H1 (cell line): ENCODE data around the gene DPYD. TPM values are rescaled to one million over a fixed set of nuclear protein-coding genes. Genes with fewer than 3 reads are reported as not detected.

Experiments used
- CTCF ChIA-PET: fragments of 300-600 bp; sonication (Branson Sonifier 250); formaldehyde crosslinking; loops from one replicate; lab custom pipeline; 2021; ENCODE audit not compliant: partially characterized antibody; lab: Charles Lee
- POLR2A ChIA-PET: fragments of 300-600 bp; sonication (Branson Sonifier 250); formaldehyde crosslinking; loops from one replicate; lab custom pipeline; 2021; ENCODE audit warnings: inconsistent platforms; ENCODE audit not compliant: partially characterized antibody; lab: Charles Lee
- DNase-seq, 2 experiments: peaks; one replicate each; pipeline versions ENCODE4 v3.0.0 to v3.0.0-alpha.2; 2010 to 2022; ENCODE audit warnings: low spot score in 2 of 2, low read depth in 1 of 2, mixed read lengths in 1 of 2
- FAIRE-seq: peaks from 2 replicates; lab custom pipeline; 2011; peaks lifted over from hg19 to GRCh38; lab: Jason Lieb, UNC
- H2AFZ ChIP-seq: 2 replicates; pipeline ENCODE4 v1.8.1; 2012; ENCODE audit warnings: low read length, inconsistent platforms
- H2AK5ac ChIP-seq: 2 replicates; pipeline ENCODE4 v1.6.1; 2013; ENCODE audit warnings: low read depth, low read length
- H2BK120ac ChIP-seq: replicated peaks from 2 replicates; pipeline ENCODE3; 2013; ENCODE audit warnings: low read depth, low read length, inconsistent platforms
- H2BK12ac ChIP-seq: 2 replicates; pipeline ENCODE4 v1.6.1; 2013; ENCODE audit warnings: low read depth, low read length
- H2BK15ac ChIP-seq: 2 replicates; pipeline ENCODE4 v1.6.1; 2013; ENCODE audit warnings: low read length
- H2BK20ac ChIP-seq: 2 replicates; pipeline ENCODE4 v1.6.1; 2013; ENCODE audit warnings: low read length
- H2BK5ac ChIP-seq: 2 replicates; pipeline ENCODE4 v1.6.1; 2013; ENCODE audit warnings: low read depth, low read length
- H3K14ac ChIP-seq: 2 replicates; pipeline ENCODE4 v1.6.1; 2013; ENCODE audit warnings: inconsistent platforms; ENCODE audit not compliant: insufficient read length
- H3K18ac ChIP-seq: 2 replicates; pipeline ENCODE4 v1.6.1; 2013; ENCODE audit warnings: low read length; ENCODE audit errors: extremely low read depth
- H3K23ac ChIP-seq: 2 replicates; pipeline ENCODE4 v1.6.1; 2013; ENCODE audit warnings: inconsistent platforms; ENCODE audit not compliant: insufficient read length
- H3K23me2 ChIP-seq: 2 replicates; pipeline ENCODE4 v1.6.1; 2013; ENCODE audit warnings: low read depth, low read length
- H3K27ac ChIP-seq: 2 replicates; pipeline ENCODE4 v1.6.1; 2011; ENCODE audit warnings: low read depth, low read length, inconsistent platforms
- H3K27me3 ChIP-seq, 4 experiments: replicated peaks in 1 of 4; 1 replicate in 1 of 4; 2 replicates in 3 of 4; pipeline versions ENCODE4 v1.6.1 to v1.8.1; 2011 to 2013; ENCODE audit warnings: low read length in 3 of 4, mild to moderate bottlenecking in 3 of 4, inconsistent platforms in 2 of 4, mixed read lengths in 2 of 4, moderate library complexity in 1 of 4; ENCODE audit not compliant: control insufficient read depth in 3 of 4, insufficient read depth in 3 of 4; ENCODE audit errors: extremely low read depth in 1 of 4
- H3K36me3 ChIP-seq, 4 experiments: 2 replicates each; pipeline versions ENCODE4 v1.6.1 to v1.8.1; 2011 to 2013; ENCODE audit warnings: mild to moderate bottlenecking in 4 of 4, low read length in 3 of 4, moderate library complexity in 2 of 4, control low read depth in 1 of 4, inconsistent platforms in 1 of 4; ENCODE audit not compliant: insufficient read depth in 4 of 4, control insufficient read depth in 2 of 4
- H3K4ac ChIP-seq: replicated peaks from 2 replicates; pipeline ENCODE3; 2013; ENCODE audit warnings: low read length, low read depth, mixed read lengths, inconsistent platforms; ENCODE audit not compliant: insufficient read length
- H3K4me1 ChIP-seq, 4 experiments: replicated peaks in 1 of 4; 1 replicate in 1 of 4; 2 replicates in 3 of 4; pipeline versions ENCODE4 v1.6.1 to v1.8.1; 2011 to 2013; ENCODE audit warnings: low read length in 3 of 4, inconsistent platforms in 2 of 4, mixed read lengths in 1 of 4; ENCODE audit not compliant: insufficient read depth in 4 of 4, control insufficient read depth in 3 of 4
- H3K4me2 ChIP-seq, 2 experiments: 2 replicates each; pipeline versions ENCODE4 v1.6.1 to v1.8.1; 2011 to 2013; ENCODE audit warnings: low read depth in 2 of 2, low read length in 2 of 2, control low read depth in 1 of 2, inconsistent platforms in 1 of 2, mild to moderate bottlenecking in 1 of 2; ENCODE audit not compliant: insufficient read depth in 1 of 2
- H3K4me3 ChIP-seq, 4 experiments: fragments of 200-600, 300-600 bp in 1 of 4; sonication (generic), shearing (Covaris generic), sonication (Bioruptor Twin) in 1 of 4; 2 replicates each; pipeline versions ENCODE4 v1.5.1 to v1.8.1; 2011 to 2016; ENCODE audit warnings: low read length in 4 of 4, low read depth in 3 of 4, control low read depth in 2 of 4, inconsistent platforms in 2 of 4, mild to moderate bottlenecking in 2 of 4, mixed read lengths in 1 of 4, moderate library complexity in 1 of 4; ENCODE audit not compliant: insufficient read depth in 2 of 4; ENCODE audit errors: extremely low read depth in 1 of 4
- H3K56ac ChIP-seq: replicated peaks from 2 replicates; pipeline ENCODE3; 2013; ENCODE audit warnings: low read depth, mild to moderate bottlenecking, mixed read lengths, low read length, inconsistent platforms; ENCODE audit not compliant: insufficient read length
- H3K79me1 ChIP-seq: 2 replicates; pipeline ENCODE4 v1.6.1; 2013; ENCODE audit warnings: low read depth, low read length, control low read depth
- H3K79me2 ChIP-seq, 2 experiments: 2 replicates each; pipeline versions ENCODE4 v1.6.1 to v1.8.1; 2012 to 2013; ENCODE audit warnings: low read length in 2 of 2, mild to moderate bottlenecking in 2 of 2, inconsistent platforms in 1 of 2; ENCODE audit not compliant: insufficient read depth in 2 of 2, control insufficient read depth in 1 of 2
- H3K9ac ChIP-seq, 4 experiments: replicated peaks in 1 of 4; 1 replicate in 1 of 4; 2 replicates in 3 of 4; pipeline versions ENCODE4 v1.6.1 to v1.8.1; 2011 to 2013; ENCODE audit warnings: low read depth in 3 of 4, low read length in 3 of 4, control low read depth in 2 of 4, mild to moderate bottlenecking in 2 of 4, moderate library complexity in 2 of 4, inconsistent platforms in 1 of 4; ENCODE audit errors: extremely low read depth in 1 of 4
- H3K9me3 ChIP-seq, 2 experiments: 2 replicates each; pipeline versions ENCODE4 v1.6.1 to v1.8.1; 2012 to 2013; ENCODE audit warnings: mild to moderate bottlenecking in 2 of 2, moderate library complexity in 2 of 2, control low read depth in 1 of 2, inconsistent platforms in 1 of 2, low read depth in 1 of 2, low read length in 1 of 2, mixed read lengths in 1 of 2; ENCODE audit not compliant: insufficient read depth in 2 of 2
- H4K20me1 ChIP-seq, 2 experiments: replicated peaks in 1 of 2; 2 replicates each; pipeline versions ENCODE3 to v1.8.1; 2011 to 2013; ENCODE audit warnings: inconsistent platforms in 2 of 2, low read length in 2 of 2, mild to moderate bottlenecking in 1 of 2; ENCODE audit not compliant: insufficient read depth in 2 of 2, control insufficient read depth in 1 of 2
- H4K5ac ChIP-seq: 2 replicates; pipeline ENCODE4 v1.6.1; 2013; ENCODE audit warnings: low read length, low read depth, mixed read lengths, inconsistent platforms; ENCODE audit not compliant: insufficient read length
- H4K8ac ChIP-seq: 2 replicates; pipeline ENCODE4 v1.8.0; 2013; ENCODE audit warnings: mild to moderate bottlenecking, moderate library complexity, low read length, inconsistent platforms; ENCODE audit not compliant: insufficient read depth; ENCODE audit errors: extremely low read depth
- H4K91ac ChIP-seq: replicated peaks from 2 replicates; pipeline ENCODE3; 2013; ENCODE audit warnings: low read length, mixed read lengths, inconsistent platforms; ENCODE audit not compliant: insufficient read length
- CBX8 ChIP-seq: fragments of 300-800, 300-1000 bp; sonication (generic); IDR thresholded peaks from 2 replicates; pipeline ENCODE4 v1.7.1; 2016; ENCODE audit warnings: low read depth, low read length, borderline replicate concordance
- EZH2 ChIP-seq: fragments of 200-600 bp; sonication (generic); IDR thresholded peaks from 2 replicates; pipeline ENCODE4 v1.7.1; 2012; ENCODE audit warnings: low read depth, mild to moderate bottlenecking, moderate library complexity, low read length, inconsistent platforms; ENCODE audit not compliant: severe bottlenecking
- FOSL1 ChIP-seq: IDR thresholded peaks from 2 replicates; pipeline ENCODE4 v1.6.1; 2011; ENCODE audit warnings: mild to moderate bottlenecking, low read depth, low read length, moderate library complexity; ENCODE audit not compliant: insufficient read depth
- GABPA ChIP-seq: IDR thresholded peaks from 2 replicates; pipeline ENCODE4 v1.6.1; 2011; ENCODE audit warnings: mild to moderate bottlenecking, low read length, moderate library complexity, borderline replicate concordance; ENCODE audit not compliant: insufficient read depth
- HDAC6 ChIP-seq: IDR thresholded peaks from one replicate; pipeline ENCODE4 v1.7.1; 2012; ENCODE audit warnings: low read depth, mild to moderate bottlenecking, inconsistent platforms, low read length, moderate library complexity
- KDM4A ChIP-seq: IDR thresholded peaks from one replicate; pipeline ENCODE4 v1.7.1; 2012; ENCODE audit warnings: low read depth, mild to moderate bottlenecking, moderate library complexity, low read length, inconsistent platforms; ENCODE audit not compliant: severe bottlenecking
- NANOG ChIP-seq: IDR thresholded peaks from 2 replicates; pipeline ENCODE4 v1.6.1; 2011; ENCODE audit warnings: low read length, low read depth, mild to moderate bottlenecking, inconsistent platforms; ENCODE audit not compliant: insufficient read depth, poor library complexity, severe bottlenecking
- POLR2A ChIP-seq, 2 experiments: IDR thresholded peaks; 1 replicate in 1 of 2; 2 replicates in 1 of 2; pipeline ENCODE4 v1.6.1; 2011; ENCODE audit warnings: low read depth in 2 of 2, low read length in 2 of 2, mild to moderate bottlenecking in 2 of 2; ENCODE audit errors: control extremely low read depth in 1 of 2
- POU5F1 ChIP-seq: IDR thresholded peaks from 2 replicates; pipeline ENCODE4 v1.6.1; 2011; ENCODE audit warnings: low read depth, mild to moderate bottlenecking, low read length, moderate library complexity
- RAD21 ChIP-seq, 2 experiments: IDR thresholded peaks in 1 of 2; conservative IDR thresholded peaks in 1 of 2; 2 replicates each; pipeline ENCODE4 v1.6.1; 2011; ENCODE audit warnings: low read depth in 2 of 2, low read length in 2 of 2, improper control_type of control experiment in 1 of 2, inconsistent platforms in 1 of 2, mild to moderate bottlenecking in 1 of 2, moderate library complexity in 1 of 2
- RXRA ChIP-seq: IDR thresholded peaks from 2 replicates; pipeline ENCODE4 v1.6.1; 2011; ENCODE audit warnings: low read depth, mild to moderate bottlenecking, low read length, moderate library complexity; ENCODE audit not compliant: insufficient read depth
- SRF ChIP-seq: IDR thresholded peaks from 2 replicates; pipeline ENCODE4 v1.6.1; 2011; ENCODE audit warnings: mild to moderate bottlenecking, low read depth, low read length, moderate library complexity
- YY1 ChIP-seq: IDR thresholded peaks from 2 replicates; pipeline ENCODE4 v1.6.1; 2011; ENCODE audit warnings: low read depth, mild to moderate bottlenecking, low read length
- WGBS, 2 experiments: shearing (Covaris generic) in 1 of 2; methylation state at CpG; one replicate each; pipeline versions ENCODE4 v1.1.6 to v1.1.7; 2013 to 2015; ENCODE audit warnings: low lambda C conversion rate in 2 of 2, mixed read lengths in 2 of 2, inconsistent platforms in 1 of 2, low coverage in 1 of 2, missing lambda C conversion rate in 1 of 2; ENCODE audit not compliant: insufficient replicate concordance in 2 of 2, insufficient coverage in 1 of 2, insufficient read length in 1 of 2; ENCODE audit errors: extremely low coverage in 1 of 2, missing lambda C conversion rate in 1 of 2; 5-methylcytosine and 5-hydroxymethylcytosine counted together
- polyA plus RNA-seq, 7 experiments: library from polyadenylated mRNA; depleted of rRNA in 3 of 7; stranded (reverse) in 5 of 7; unstranded in 2 of 7; fragments of >200 nt in 5 of 7; fragments of 200-250 nt in 2 of 7; gene quantifications; 1 replicate in 5 of 7; 2 replicates in 1 of 7; 4 replicates in 1 of 7; pipeline versions ENCODE4 v1.2.1 to v1.2.3, GENCODE V29; 2011 to 2013; ENCODE audit warnings: missing spikeins in 2 of 7, mixed read lengths in 2 of 7
- total RNA-seq: library from RNA; stranded (reverse); fragmentation: NEBNext Ultra II Directional; extraction: Animal tissue kit (Norgen Biotek cat#: 25700); gene quantifications from 2 replicates; pipeline ENCODE4 v1.2.1, GENCODE V29; 2021

The DPYD gene
- total and polyA plus RNA-seq, 2 of the 8 experiments (the other 6 are each of a cell fraction or from before 2014, with no cell fraction given), result 0.29 to 0.73 TPM

GRCh38 chr1:97160818-97161217 lies 760.0 kb downstream of the DPYD start:
- Histone ChIP-seq H3K18ac (no peak overlapping the region), H4K20me1 (no peaks in the 10 kb centered on the region), H3K56ac (no peak overlapping the region), H3K4me2 (no peak overlapping the region), H3K23me2 (no peaks in the 10 kb centered on the region), H2BK15ac (no peak overlapping the region), H3K27ac (no peak overlapping the region), H3K4me3 (no peak overlapping the region), H2AFZ (no peak overlapping the region), H3K36me3 (no peaks in the 10 kb centered on the region), H3K4me1 (no peaks in the 10 kb centered on the region), H2BK120ac (no peak overlapping the region), H3K9ac (no peak overlapping the region), H4K8ac (no peak overlapping the region), H3K23ac (no peak overlapping the region), H3K14ac (no peak overlapping the region), H3K4ac (no peak overlapping the region), H3K27me3 (no peaks in the 10 kb centered on the region), H3K79me2 (no peaks in the 10 kb centered on the region), H3K79me1 (no peaks in the 10 kb centered on the region), H2BK12ac (no peak overlapping the region), H2AK5ac (no peak overlapping the region), H3K9me3 (no peaks in the 10 kb centered on the region), H4K5ac (no peak overlapping the region), H2BK5ac (no peak overlapping the region), H4K91ac (no peak overlapping the region), H2BK20ac (no peak overlapping the region)
- ChIA-PET POLR2A (no interaction called here), CTCF (no interaction called here)
- TF ChIP-seq SRF, result no peak
- TF ChIP-seq GABPA, result no peak
- TF ChIP-seq POU5F1, result no peak
- TF ChIP-seq FOSL1, result no peak
- TF ChIP-seq POLR2A (IDR thresholded peaks at IDR 0.05; ENCODE audit: control extremely low read depth in 1 of 2, low read depth in 2 of 2, low read length in 2 of 2), result no peak
- no peak for TF ChIP-seq NANOG
- TF ChIP-seq YY1, result no peak
- TF ChIP-seq CBX8, result no peak
- no peak for TF ChIP-seq HDAC6
- no peak for TF ChIP-seq KDM4A
- no peak for TF ChIP-seq RXRA
- no peak for TF ChIP-seq RAD21 (IDR thresholded peaks at IDR 0.05 in 1 of 2, conservative IDR thresholded peaks at IDR 0.05 in 1 of 2; ENCODE audit: low read depth in 2 of 2, low read length in 2 of 2)
- no peak for TF ChIP-seq EZH2
- DNase-seq (no peak), FAIRE-seq (no peak)
- WGBS, 2 experiments, result 87% methylated on average over 4 of the region's 4 CpGs; no CpG with 5 or more reads in 1 of the 2 experiments
